ENCODE measurements around the gene SCARB2.

SCARB2 gene

GRCh38 chr4:76200771-76201231 is 12.8 kb downstream of the SCARB2 start:
- Histone ChIP-seq H3K27me3 (ENCODE audit: insufficient read depth, low read length, poor library complexity, severe bottlenecking) (no peaks in the 10 kb centered on the region), H3K4me1 (ENCODE audit: insufficient read depth, low read length, poor library complexity, severe bottlenecking) (peaks cover 32% of the 10 kb centered on the region), H3K4me3 (ENCODE audit: low read length, poor library complexity, severe bottlenecking) (no peak overlapping the region), H3K9me2 (replicated peaks; ENCODE audit: low read depth, low read length) (no peaks in the 10 kb centered on the region), H3K79me2 (ENCODE audit: insufficient read depth, low read length) (peaks cover 36% of the 10 kb centered on the region), H3K4me2 (ENCODE audit: low read depth, low read length, poor library complexity, severe bottlenecking) (no peak overlapping the region), H3K36me3 (ENCODE audit: insufficient read depth, low read length) (peaks cover 1% of the 10 kb centered on the region; the same call in 1 of the 2 replicates), H3F3A (ENCODE audit: low read depth) (no peaks in the 10 kb centered on the region), H2AFZ (ENCODE audit: low read length) (no peak overlapping the region), H3K9ac (ENCODE audit: low read depth, low read length, poor library complexity, severe bottlenecking) (no peak overlapping the region), H3K9me3 (ENCODE audit: insufficient read depth, low read depth, low read length) (no peaks in the 10 kb centered on the region), H4K20me1 (ENCODE audit: insufficient read depth, low read length, poor library complexity, severe bottlenecking) (peaks cover 10% of the 10 kb centered on the region)
- TF ChIP-seq EZH2phosphoT487 (IDR thresholded peaks at IDR 0.05; ENCODE audit: borderline replicate concordance) (no peak), CTCF (conservative IDR thresholded peaks at IDR 0.05; ENCODE audit: low read length) (no peak)

- peaks cover 10% of the 10 kb centered on the region; the same call in 1 of the 2 replicates for H3K36me3 ChIP-seq (ENCODE audit: insufficient read depth, low read length)
- no peaks in the 10 kb centered on the region for H3F3A ChIP-seq (ENCODE audit: low read depth)
- no peaks in the 10 kb centered on the region for H3K27me3 ChIP-seq (ENCODE audit: insufficient read depth, low read length, poor library complexity, severe bottlenecking)
- H3K9me2 ChIP-seq (replicated peaks; ENCODE audit: low read depth, low read length): no peaks in the 10 kb centered on the region
- H3K4me1 ChIP-seq (ENCODE audit: insufficient read depth, low read length, poor library complexity, severe bottlenecking): peaks cover 27% of the 10 kb centered on the region
- H3K4me2 ChIP-seq (ENCODE audit: low read depth, low read length, poor library complexity, severe bottlenecking): no peak overlapping the region
- no peaks in the 10 kb centered on the region for H3K9me3 ChIP-seq (ENCODE audit: insufficient read depth, low read depth, low read length)
- peaks cover 4% of the 10 kb centered on the region for H4K20me1 ChIP-seq (ENCODE audit: insufficient read depth, low read length, poor library complexity, severe bottlenecking)
- H2AFZ ChIP-seq (ENCODE audit: low read length): no peak overlapping the region
- H3K4me3 ChIP-seq (ENCODE audit: low read length, poor library complexity, severe bottlenecking): no peak overlapping the region
- H3K9ac ChIP-seq (ENCODE audit: low read depth, low read length, poor library complexity, severe bottlenecking): no peak overlapping the region
- TF ChIP-seq CTCF (conservative IDR thresholded peaks at IDR 0.05; ENCODE audit: low read length): peak; percentile 21; the same call in 1 of the 2 replicates
- TF ChIP-seq EZH2phosphoT487 (IDR thresholded peaks at IDR 0.05; ENCODE audit: borderline replicate concordance): no peak
- H3K79me2 ChIP-seq (ENCODE audit: insufficient read depth, low read length): peaks cover 26% of the 10 kb centered on the region
Observed at GRCh38 chr4:76199664-76200211, 13.9 kb downstream of the SCARB2 start.

GRCh38 chr4:76198411-76199237 is 15.0 kb downstream of the SCARB2 start:
- H3F3A ChIP-seq (ENCODE audit: low read depth): no peaks in the 10 kb centered on the region
- H3K4me2 ChIP-seq (ENCODE audit: low read depth, low read length, poor library complexity, severe bottlenecking): peak overlapping the region; percentile 46
- H3K4me1 ChIP-seq (ENCODE audit: insufficient read depth, low read length, poor library complexity, severe bottlenecking): peaks cover 27% of the 10 kb centered on the region
- H3K9ac ChIP-seq (ENCODE audit: low read depth, low read length, poor library complexity, severe bottlenecking): no peak overlapping the region
- H3K9me3 ChIP-seq (ENCODE audit: insufficient read depth, low read depth, low read length): no peaks in the 10 kb centered on the region
- peak overlapping the region; percentile 14 for H3K4me3 ChIP-seq (ENCODE audit: low read length, poor library complexity, severe bottlenecking)
- peaks cover 17% of the 10 kb centered on the region for H3K79me2 ChIP-seq (ENCODE audit: insufficient read depth, low read length)
- TF ChIP-seq EZH2phosphoT487 (IDR thresholded peaks at IDR 0.05; ENCODE audit: borderline replicate concordance): no peak
- TF ChIP-seq CTCF (conservative IDR thresholded peaks at IDR 0.05; ENCODE audit: low read length): no peak
- no peak overlapping the region for H2AFZ ChIP-seq (ENCODE audit: low read length)
- H4K20me1 ChIP-seq (ENCODE audit: insufficient read depth, low read length, poor library complexity, severe bottlenecking): peaks cover 4% of the 10 kb centered on the region
- no peaks in the 10 kb centered on the region for H3K9me2 ChIP-seq (replicated peaks; ENCODE audit: low read depth, low read length)
- peaks cover 21% of the 10 kb centered on the region; the same call in 1 of the 2 replicates for H3K36me3 ChIP-seq (ENCODE audit: insufficient read depth, low read length)
- no peaks in the 10 kb centered on the region for H3K27me3 ChIP-seq (ENCODE audit: insufficient read depth, low read length, poor library complexity, severe bottlenecking)

All from Loucy (cell line).